HPDE6-E6E7 (cell line): ENCODE measurements around the gene RALGAPB.
A peak's percentile ranks its signal among the peaks of the same experiment; 100 is the strongest.
"Not testable (repeated sequence)": the region's sequence is repeated elsewhere in the genome, so short reads cannot be mapped to it uniquely, and the experiment has no call there.

Experiments
- DNase-seq: peaks from one replicate; pipeline ENCODE4 v3.0.0; 2011; ENCODE audit warnings: missing footprints; ENCODE audit errors: extremely low spot score

The RALGAPB gene

DNA sequence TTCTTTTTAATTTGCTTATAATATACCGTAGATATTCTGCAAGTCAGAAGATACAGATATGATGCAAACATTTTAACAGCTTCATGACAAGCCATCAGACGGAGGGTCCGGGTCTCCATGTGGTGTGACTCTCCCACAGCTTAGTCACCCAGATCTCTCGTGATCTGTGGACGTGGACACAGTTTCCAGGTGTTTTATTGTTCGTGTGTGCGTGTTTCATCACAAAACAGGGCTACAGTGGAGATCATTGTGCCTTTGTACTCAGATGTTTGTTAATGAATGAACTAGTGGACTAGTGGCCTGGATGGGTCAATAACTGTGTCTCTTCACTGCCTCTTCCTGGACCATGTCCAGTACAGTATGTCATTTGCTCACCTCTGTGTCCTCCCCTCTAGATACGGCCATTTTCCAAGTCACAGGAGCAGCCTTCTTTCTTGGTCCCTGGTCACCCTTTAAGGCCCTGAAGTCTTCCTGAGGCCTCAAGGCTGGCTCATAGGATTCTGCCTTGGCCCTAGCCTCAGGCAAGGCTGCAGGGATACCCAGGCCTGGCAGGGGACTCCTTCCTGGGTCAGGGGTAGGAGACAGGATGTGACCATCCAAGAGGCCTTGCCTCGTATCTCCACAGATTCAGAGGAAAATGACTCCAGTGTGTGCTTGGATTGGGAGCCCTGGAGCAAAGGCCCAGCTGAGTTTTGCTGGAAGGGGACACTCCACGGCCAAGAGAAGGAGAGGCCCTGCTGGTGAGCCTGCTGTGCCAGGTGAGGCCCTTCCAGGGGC, 112.9 kb downstream of the RALGAPB start:
- DNase-seq, result no peak

DNA sequence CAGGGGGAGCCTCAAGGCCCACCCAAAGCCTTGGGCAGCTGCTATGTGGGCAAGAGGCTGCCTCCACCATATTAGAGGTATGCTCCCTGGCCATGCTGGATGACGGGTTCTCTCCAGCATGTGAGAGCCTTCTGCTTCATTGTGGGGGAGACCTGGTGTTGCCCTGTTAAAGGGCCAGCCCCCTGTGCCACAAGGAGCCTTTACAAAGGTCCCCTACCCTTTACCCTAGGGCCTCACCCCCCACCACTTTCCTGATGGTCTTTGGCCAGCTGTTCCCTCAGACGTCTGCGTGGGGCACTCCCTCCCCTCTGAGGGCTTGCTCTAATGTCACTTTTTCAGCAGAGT, 113.5 kb downstream of the RALGAPB start:
- no peak for DNase-seq

DNA sequence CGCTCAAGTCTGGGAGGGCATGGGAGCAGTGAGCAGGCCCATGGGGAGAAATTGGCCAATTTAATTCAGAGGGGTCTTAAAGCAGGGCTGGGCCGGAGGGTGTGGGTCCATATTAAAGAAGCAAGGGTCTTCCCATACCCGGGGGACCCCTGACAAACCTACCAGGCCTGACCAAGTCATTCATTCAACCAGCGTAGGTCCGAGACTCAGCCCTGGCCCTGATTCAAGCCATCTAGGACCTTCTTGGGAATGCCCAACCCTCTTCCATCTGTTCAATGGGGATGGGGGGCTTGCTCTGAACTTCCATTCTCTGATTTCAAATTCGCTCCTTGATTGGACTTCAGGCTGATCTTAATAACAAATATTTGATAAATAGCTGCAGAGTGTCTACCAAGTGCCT, 115.7 kb downstream of the RALGAPB start:
- no peak for DNase-seq

DNA sequence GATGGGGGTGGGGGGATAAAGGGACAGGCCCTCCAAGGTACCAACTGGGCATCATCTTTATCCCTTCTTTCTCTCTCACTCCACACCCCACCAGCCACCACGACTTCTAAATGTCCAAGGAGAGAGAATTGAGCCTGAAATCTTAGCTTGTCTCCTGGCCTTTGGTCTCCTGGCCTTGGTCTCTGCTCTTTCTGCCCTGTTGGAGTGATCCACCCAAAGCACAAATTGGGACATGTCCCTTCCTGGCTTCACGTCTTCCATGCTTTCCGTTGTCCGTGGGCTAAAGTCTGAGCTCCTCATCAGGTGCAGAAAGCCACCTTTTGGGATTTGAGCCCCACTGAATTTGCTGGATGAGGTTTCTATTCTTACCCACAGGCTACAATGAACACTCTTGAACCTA, 116.7 kb downstream of the RALGAPB start:
- no peak for DNase-seq

DNA sequence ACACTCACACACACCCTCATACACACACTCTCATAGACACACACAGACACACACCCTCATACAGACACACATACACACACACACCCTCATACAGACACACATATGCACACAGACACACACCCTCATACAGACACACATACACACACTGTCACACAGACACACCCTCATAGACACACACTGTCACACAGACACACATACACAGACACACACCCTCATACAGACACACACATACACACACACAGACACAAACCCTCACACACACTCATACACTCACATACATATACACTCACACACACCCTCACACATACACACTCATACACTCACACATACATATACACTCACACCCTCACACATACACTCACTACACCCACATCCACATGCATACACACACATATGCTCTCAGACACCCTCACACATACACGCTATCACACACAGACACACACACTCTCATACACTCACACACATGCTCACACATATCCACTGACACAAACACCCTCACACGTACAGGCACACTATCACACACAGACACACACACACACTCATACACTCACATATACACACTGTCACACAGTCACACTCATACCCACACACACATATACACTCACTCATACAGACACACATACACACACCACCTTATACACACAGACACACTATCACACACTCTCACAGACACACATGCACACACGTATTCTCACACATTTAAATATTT, 117.5 kb downstream of the RALGAPB start:
- no peak for DNase-seq

DNA sequence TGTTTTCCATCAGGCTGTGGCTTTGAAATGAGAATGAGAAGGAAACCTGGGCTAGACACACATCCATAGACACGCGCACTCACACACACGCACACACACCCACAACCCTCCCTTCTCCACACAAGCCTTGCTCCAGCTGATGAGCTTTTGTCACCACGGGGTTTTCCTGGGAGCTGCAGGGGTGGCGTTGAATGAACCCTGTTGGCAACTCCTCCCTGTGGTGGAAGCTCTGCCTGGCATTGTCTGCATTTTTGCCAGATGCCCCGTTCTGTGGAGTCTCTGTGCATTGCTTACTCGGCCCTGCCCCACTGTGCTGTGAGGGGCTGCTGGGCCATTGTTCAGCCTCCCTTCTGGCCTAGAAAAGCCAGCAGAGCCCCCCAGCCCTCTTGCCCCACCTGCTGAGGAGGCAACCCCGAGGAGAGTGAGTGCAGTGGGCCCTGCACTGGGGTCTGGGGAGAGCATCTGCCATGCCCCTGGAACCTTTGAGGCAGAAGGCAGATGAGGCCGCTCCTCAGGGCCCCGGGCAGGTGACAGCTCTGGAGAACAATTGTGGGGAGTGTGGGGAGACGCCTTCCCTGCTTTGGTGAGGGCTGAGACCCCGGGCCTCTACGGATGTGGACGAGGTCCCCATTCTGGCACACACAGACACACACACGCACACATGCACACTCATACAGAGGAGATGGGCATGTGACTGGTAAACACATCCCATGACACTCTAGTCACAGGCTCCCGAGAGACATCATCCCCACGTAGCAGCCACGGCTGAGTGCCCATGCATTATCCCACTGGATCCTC, 118.2 kb downstream of the RALGAPB start:
- DNase-seq, result no peak

DNA sequence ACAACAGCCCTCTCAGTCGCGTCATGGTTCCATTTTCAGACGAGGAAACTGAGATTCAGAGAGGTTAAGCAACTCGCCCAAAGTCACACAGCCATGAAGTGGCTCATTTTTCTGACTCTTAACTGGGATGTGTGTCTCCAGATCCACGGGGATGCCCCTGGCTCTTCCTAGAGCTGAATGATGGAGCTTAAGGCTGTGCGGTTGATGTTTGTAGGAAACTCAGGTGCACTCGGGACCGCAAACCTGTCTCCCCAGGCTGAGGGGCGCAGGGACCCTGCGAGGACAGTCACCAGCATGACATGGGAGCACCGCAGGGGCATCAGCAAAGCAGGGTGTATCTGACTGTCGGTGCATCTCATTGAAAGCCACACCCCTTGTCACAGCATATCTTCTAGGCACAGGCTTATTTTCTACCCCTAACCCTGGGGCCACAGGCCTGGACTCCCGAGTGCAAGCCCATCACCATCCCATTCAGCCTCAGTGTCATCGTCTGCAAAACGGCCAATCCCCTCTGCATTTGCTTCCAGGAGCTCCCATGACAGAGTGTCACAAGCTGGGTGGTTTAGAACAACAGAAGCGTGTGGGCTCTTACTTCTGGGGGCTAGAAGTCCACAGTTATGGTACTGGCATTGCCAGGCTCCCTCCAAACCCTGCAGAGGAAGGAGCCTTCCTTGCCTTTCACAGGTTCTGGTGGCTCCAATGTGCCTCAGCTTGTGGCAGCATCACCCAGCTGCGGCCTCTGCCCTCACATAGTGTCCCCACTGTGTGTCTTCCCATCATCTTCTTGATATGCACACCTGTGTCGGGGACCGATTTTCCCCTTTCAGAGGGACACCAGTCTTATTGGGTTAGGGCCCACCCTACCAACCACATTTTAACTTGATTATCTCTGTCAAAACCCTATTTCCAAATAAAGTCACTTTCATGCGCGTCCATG, 119.1 kb downstream of the RALGAPB start:
- no peak for DNase-seq

DNA sequence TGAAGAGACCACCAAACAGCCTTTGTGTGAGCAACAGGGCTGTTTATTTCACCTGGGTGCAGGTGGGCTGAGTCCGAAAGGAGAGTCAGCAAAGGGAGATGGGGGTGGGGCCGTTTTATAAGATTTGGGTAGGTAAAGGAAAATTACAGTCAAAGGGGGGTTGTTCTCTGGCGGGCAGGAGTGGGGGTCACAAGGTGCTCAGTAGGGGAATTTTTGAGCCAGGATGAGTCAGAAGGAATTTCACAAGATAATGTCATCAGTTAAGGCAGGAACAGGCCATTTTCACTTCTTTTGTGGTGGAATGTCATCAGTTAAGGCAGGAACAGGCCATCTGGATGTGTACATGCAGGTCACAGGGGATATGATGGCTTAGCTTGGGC, 119.8 kb downstream of the RALGAPB start:
- DNase-seq, result not testable (repeated sequence)

DNA sequence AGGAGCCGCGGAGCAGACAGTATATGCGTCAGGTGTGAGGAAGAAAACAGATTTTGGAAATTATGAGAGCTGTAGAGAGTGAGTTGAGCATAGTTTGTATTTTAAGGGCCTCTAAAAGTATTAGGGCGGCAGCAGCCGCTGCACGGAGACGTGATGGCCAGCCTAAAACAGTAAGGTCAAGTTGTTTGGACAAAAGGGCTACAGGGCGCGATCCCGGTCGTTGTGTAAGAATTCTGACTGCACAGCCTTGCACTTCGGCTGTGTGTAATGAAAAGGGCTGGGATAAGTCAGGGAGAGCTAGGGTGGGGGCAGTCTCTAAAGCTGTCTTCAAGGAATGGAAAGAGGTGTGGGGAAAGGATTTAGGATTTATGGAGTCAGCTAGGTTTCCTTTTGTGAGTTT, 121.6 kb downstream of the RALGAPB start:
- DNase-seq, result not testable (repeated sequence)

DNA sequence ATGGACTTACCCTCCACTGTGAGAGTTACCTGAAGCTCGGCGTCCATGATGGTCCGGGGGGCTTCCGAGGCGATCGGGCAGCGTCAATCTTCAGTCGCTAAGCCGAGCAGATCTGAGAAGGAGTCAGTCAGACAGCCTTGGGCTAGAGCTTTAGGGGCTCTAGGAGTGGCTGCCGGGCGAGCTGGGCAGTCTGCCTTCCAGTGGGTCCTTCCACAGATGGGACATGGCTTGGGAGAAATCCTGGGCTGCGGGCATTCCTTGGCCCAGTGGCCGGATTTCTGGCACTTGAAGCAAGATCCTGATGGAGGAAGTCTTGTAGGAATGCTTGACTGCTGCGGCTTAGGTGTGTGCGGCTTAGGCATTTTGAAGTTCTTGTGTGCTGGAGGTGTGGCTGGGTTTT, 123.2 kb downstream of the RALGAPB start:
- not testable (repeated sequence) for DNase-seq

DNA sequence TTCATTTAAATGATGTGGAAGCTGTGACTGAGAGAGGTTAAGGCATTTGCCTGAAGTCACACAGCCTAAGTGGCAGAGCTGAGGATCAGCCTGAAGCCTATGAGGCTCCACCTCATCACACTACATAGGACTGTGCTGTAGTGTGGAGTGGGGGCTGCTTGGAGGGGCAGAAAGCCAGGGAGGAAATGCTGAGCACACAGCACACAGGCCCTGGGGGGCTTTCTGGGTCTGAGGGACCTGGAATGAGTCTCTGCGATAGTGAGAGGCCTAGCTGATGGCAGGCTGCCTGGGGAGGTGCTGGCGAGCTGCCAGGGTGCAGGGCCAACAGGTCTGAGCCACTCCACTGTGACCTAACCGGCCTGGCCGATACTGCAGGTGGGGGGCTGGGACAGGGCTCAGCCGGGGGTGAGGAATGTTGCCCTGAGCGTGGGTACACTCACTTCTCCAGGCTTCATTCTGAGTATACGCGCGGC, 126.8 kb downstream of the RALGAPB start:
- DNase-seq, result peak; percentile 91

DNA sequence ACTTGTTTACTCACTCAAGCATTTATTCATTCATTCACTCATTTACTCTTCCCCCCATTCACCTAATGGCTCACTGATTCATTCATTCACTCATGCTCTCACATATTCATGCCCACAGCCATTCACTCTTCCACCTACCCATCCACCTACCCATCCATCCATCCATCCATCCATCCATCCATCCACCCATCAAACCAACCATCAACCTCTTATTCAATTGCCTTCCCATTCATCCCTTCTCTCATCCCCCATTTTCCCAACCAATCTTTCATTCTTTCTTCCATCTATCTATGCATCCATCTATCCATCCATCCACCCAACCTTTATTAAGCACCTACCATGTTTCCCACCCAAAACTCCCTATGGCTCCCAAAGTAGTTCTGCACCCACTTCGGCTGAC, 127.4 kb downstream of the RALGAPB start:
- no peak for DNase-seq

DNA sequence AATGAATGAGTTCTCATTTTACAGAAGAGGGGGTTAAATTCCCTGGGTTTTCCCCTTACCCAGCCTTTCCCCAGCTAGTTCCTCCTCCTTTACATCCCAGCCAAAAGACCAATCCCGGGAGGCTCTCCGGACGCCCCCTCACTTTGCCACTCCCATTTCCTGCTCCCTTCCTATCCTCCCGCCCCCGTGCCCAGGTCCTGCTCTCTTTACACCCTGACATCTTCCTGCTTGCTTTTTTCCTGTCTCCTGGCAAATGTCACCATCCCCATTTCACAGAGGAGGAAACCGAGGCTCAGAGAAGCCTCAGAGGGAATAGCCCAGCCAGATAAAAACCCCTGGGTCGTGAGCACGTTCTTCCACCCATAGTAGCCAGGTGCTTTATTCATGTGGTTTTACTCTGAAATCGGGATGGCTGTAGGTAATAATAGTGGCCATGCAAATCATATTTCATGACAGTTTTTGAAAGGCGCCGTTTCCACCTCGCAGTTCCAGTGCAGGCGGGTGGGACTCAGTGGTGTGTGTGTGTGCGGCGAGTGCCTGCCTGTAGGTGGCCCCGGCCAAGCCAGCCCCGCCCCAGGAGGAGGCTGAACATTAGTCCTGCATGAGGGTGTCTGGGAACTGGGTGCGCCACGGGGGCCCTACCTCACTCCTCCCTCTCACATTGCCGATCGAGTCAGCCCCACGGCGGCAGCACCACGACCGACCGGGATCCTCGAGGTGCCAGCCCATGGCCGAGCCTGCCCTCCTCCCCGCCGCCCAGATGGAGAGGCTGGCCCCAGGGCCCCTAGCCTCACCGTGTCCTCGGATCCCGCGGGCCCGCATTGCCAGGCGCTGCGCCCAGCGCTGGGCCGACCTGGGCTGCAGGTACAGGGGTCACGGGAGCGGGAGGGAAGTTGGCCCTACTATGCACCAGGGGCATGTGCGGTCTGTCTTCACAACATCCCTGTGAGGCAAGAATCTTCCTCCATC, 128.9 kb downstream of the RALGAPB start, which contains the start of gene ARHGAP40:
ARHGAP40 (plus strand) TSS at position 594 of the 969 bp plus-strand sequence.
- peak; percentile 97 for DNase-seq

DNA sequence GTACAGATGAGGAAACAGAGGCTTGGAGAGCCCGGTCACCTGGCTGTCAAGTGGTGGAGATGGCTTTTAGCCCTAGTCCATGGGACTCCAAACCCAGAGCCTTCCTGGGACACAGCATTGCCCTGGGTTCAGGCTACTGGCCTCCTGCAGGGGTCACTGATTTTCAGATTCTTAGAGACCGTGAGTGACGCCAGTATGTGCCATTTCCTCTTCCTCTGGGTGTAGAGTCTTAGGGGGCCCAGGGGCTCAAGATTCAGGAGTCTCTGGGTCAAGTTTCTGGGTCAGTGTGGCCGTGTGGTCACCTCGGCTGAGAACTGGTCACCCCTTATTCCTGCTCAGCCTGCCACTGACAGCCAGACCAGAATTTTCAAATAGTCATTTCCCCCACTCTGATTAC, 129.5 kb downstream of the RALGAPB start:
- DNase-seq, result no peak

DNA sequence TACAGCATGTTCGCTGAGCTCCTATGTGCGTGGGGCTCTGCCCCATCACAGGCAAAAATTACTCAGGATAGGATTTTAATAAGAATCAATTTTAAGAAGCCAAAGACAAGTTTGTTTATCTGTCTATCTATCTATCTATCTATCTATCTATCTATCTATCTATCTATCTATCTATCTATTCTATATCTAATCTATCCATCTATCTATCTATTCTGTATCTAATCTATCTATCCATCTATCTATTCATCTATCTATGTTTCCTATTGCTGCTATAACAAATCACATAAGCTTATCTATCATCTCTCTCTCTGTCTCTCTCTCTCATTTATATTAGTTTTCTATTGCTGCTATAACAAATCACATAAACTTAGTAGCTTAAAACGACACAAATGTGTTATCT, 130.6 kb downstream of the RALGAPB start:
- DNase-seq, result no peak

DNA sequence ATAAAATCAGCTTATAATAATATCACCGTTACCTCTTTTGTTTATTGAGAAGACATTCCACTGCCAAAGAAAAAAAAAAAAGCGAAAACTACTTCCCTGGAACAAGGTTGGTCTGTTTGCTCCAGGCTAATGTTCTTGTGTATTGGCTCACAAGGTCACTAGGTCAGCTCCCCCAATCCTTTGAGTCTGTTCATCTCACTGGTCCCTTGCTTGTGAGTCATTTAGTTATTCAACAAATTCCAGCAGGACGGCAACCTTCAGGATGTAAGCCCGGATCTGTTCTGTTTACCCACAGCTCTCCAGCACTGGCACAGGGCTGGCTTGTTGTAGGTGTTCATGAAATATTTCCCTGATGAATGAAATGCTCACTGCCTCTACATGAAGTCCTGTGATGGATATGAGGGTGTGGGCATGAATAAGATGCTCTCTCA, 132.2 kb downstream of the RALGAPB start:
- DNase-seq, result peak; percentile 97

DNA sequence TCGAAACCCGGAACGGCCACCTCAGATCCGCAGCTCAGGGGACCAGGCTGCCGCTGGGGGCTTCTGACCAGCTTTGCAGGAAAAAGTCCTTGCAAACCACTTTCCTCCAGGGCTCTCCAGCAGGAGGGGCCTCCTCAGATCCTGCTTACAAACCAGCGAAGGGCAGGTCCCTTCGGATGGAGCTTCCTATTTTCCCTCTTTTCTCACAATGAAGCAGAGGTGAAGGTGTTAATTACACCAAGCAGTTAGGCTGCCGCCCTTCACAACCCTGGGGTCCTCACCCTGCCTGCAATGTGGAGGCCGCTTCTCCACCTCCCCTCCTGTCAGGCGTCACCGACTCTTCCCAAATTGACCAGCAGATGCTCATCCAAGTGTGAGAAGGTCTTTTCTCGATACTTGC, 134.7 kb downstream of the RALGAPB start:
- DNase-seq, result no peak

DNA sequence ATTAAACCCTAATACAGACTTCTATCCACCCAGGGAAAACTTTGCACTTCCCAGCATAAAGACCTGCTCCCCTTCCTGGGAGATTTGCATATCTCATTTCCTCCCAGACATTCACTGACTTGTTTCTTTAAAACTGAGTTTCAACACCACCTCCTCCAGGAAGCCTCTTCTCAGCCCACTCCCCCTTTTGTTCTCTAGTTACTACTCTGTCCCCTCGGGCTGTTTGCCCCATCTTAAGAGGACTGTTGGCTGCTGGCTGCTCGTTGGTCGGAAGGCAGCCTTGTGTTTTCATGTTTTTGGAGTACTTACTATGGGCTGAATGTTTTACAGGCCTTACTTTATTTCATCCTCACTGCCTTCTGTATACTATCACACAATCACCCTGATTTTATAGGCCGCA, 135.5 kb downstream of the RALGAPB start:
- DNase-seq, result no peak

DNA sequence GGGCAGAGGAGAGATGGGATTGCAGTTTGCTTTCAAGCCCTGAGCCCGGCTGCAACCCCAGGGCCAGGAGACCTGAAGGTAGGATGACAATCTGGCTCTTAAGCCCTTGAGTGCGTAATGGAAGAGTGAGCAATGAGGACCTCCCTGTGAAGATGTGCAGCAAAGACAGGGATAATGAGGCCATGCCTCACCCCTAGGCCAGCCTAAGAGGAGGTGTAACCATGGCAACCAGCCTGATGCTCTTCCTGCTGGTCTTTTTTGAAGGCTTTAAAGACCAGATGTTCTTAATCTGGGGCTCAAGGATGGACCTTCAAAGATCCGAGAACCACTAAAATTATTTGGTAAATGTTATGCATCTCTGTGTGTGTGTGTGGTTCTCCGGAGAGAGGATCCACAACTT, 137.2 kb downstream of the RALGAPB start:
- no peak for DNase-seq

DNA sequence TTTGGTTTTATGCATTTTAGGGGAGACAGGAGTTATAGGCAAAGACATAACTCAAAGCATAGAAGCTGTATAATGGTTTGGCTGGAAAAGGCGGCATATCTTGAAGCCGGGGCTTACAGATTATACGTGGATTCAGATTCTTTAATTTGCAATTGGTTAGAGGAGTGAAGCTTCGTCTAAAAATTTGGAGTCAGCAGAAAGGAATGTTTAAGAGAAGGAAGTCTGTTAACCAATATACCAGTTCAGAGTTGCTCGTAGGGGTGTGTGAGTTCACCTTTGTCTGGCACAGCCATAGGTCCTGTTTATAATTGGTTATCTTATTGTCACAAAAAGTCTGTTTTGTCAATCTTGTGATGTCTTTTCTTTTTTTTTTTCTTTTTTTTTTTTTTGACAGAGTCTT, 137.9 kb downstream of the RALGAPB start:
- peak; percentile 80 for DNase-seq
